Prostate gland (tissue), 2 donors: ENCODE data around the gene EGLN1. TPM values are rescaled to one million over a fixed set of nuclear protein-coding genes. Genes with fewer than 3 reads are reported as not detected.

Source experiments
- DNase-seq: peaks from one replicate; pipeline ENCODE4 v3.0.0-alpha.2; 2019; ENCODE audit warnings: low spot score
- H3K27ac ChIP-seq, 2 donors: fragments of 200-600 bp; sonication (generic); 2 replicates each; pipeline ENCODE4 v1.5.1; 2017 to 2019
- H3K27me3 ChIP-seq: fragments of 200-600 bp; sonication (generic); replicated peaks from 2 replicates; pipeline ENCODE4 v1.5.1; 2019; ENCODE audit not compliant: insufficient read depth
- H3K36me3 ChIP-seq, 2 donors: fragments of 200-600 bp; sonication (generic); 1 replicate in 1 of 2; 2 replicates in 1 of 2; pipeline versions ENCODE4 v1.5.1 to v1.8.1; 2017 to 2019
- H3K4me1 ChIP-seq: fragments of 200-600 bp; sonication (generic); replicated peaks from 2 replicates; pipeline ENCODE4 v1.5.1; 2019
- H3K4me3 ChIP-seq, 2 donors: fragments of 200-600 bp; sonication (generic); 2 replicates each; pipeline ENCODE4 v1.5.1; 2017 to 2019
- H3K9me3 ChIP-seq: fragments of 200-600 bp; sonication (generic); 2 replicates; pipeline ENCODE4 v1.5.1; 2017
- POLR2A ChIP-seq: fragments of 450-650 bp; IDR thresholded peaks from one replicate; pipeline ENCODE4 v1.6.1; 2016; ENCODE audit warnings: antibody characterized with exemption, mild to moderate bottlenecking
- POLR2AphosphoS5 ChIP-seq: sonication (generic); formaldehyde crosslinking; IDR thresholded peaks from one replicate; pipeline ENCODE4 v1.6.1; 2017; ENCODE audit warnings: antibody characterized with exemption
- WGBS: methylation state at CpG from one replicate; pipeline ENCODE4 v1.1.5; 2018; 5-methylcytosine and 5-hydroxymethylcytosine counted together
- intact Hi-C: fragments of 100-400 bp; cut with DNase I; formaldehyde crosslinking; loops from one replicate; pipeline ENCODE4 v1.14.2; 2022
- total RNA-seq, 2 donors: library from RNA; depleted of rRNA; stranded (reverse); fragments of >200 nt; gene quantifications; one replicate each; pipeline ENCODE4 v1.1.0, GENCODE V29; 2016
- TF ChIP-seq, protein P1 (sequence below), 4 experiments: fragments of 200-600 bp in 2 of 4; fragments of 450-650 bp in 2 of 4; sonication (generic) in 2 of 4; IDR thresholded peaks; 1 replicate in 3 of 4; 2 replicates in 1 of 4; pipeline ENCODE4 v1.5.1; 2016 to 2019; ENCODE audit warnings: antibody characterized with exemption in 4 of 4, mild to moderate bottlenecking in 2 of 4, moderate library complexity in 2 of 4

The EGLN1 gene
- total RNA-seq, 2 donors from 2014 or later, result 32.2 to 61.5 TPM

- H3K36me3 ChIP-seq, result no peaks in the 10 kb centered on the region
- no peaks in the 10 kb centered on the region for H3K9me3 ChIP-seq
- TF ChIP-seq POLR2AphosphoS5 (no peak), POLR2A (no peak)
- TF ChIP-seq, protein P1, sequence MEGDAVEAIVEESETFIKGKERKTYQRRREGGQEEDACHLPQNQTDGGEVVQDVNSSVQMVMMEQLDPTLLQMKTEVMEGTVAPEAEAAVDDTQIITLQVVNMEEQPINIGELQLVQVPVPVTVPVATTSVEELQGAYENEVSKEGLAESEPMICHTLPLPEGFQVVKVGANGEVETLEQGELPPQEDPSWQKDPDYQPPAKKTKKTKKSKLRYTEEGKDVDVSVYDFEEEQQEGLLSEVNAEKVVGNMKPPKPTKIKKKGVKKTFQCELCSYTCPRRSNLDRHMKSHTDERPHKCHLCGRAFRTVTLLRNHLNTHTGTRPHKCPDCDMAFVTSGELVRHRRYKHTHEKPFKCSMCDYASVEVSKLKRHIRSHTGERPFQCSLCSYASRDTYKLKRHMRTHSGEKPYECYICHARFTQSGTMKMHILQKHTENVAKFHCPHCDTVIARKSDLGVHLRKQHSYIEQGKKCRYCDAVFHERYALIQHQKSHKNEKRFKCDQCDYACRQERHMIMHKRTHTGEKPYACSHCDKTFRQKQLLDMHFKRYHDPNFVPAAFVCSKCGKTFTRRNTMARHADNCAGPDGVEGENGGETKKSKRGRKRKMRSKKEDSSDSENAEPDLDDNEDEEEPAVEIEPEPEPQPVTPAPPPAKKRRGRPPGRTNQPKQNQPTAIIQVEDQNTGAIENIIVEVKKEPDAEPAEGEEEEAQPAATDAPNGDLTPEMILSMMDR (IDR thresholded peaks at IDR 0.05), result no peak
- no peaks in the 10 kb centered on the region for H3K27me3 ChIP-seq
- DNase-seq, result no peak
- intact Hi-C loops, result no loop called here
- H3K4me1 ChIP-seq, result no peaks in the 10 kb centered on the region
- H3K27ac ChIP-seq, result no peak overlapping the region
- no peak overlapping the region for H3K4me3 ChIP-seq
These were observed 35.6 kb downstream of the EGLN1 start for GRCh38 chr1:231386466-231386865.

GRCh38 chr1:231385416-231385748 lies 36.7 kb downstream of the EGLN1 start:
- no peak for TF ChIP-seq POLR2AphosphoS5
- TF ChIP-seq, protein P1 (IDR thresholded peaks at IDR 0.05), result no peak
- TF ChIP-seq POLR2A, result no peak
- Histone ChIP-seq H3K27me3 (no peaks in the 10 kb centered on the region), H3K27ac (no peak overlapping the region), H3K36me3 (no peaks in the 10 kb centered on the region), H3K4me3 (no peak overlapping the region), H3K9me3 (no peaks in the 10 kb centered on the region), H3K4me1 (no peaks in the 10 kb centered on the region)
- 74% methylated on average over 2 of the region's 2 CpGs for WGBS
- intact Hi-C loops, result no loop called here
- no peak for DNase-seq

GRCh38 chr1:231384696-231385415 lies 37.2 kb downstream of the EGLN1 start:
- 97% methylated on average over 6 of the region's 6 CpGs for WGBS
- Histone ChIP-seq H3K9me3 (no peaks in the 10 kb centered on the region), H3K4me3 (no peak overlapping the region), H3K27me3 (no peaks in the 10 kb centered on the region), H3K4me1 (no peaks in the 10 kb centered on the region), H3K27ac (no peak overlapping the region), H3K36me3 (no peaks in the 10 kb centered on the region)
- DNase-seq, result no peak
- intact Hi-C loops, result loop anchor here (5.0 kb wide), 1 partner anchor 37 kb away; the partner anchor contains the start of gene EGLN1
- TF ChIP-seq, protein P1 (IDR thresholded peaks at IDR 0.05), result no peak
- no peak for TF ChIP-seq POLR2AphosphoS5
- TF ChIP-seq POLR2A, result no peak

DNA sequence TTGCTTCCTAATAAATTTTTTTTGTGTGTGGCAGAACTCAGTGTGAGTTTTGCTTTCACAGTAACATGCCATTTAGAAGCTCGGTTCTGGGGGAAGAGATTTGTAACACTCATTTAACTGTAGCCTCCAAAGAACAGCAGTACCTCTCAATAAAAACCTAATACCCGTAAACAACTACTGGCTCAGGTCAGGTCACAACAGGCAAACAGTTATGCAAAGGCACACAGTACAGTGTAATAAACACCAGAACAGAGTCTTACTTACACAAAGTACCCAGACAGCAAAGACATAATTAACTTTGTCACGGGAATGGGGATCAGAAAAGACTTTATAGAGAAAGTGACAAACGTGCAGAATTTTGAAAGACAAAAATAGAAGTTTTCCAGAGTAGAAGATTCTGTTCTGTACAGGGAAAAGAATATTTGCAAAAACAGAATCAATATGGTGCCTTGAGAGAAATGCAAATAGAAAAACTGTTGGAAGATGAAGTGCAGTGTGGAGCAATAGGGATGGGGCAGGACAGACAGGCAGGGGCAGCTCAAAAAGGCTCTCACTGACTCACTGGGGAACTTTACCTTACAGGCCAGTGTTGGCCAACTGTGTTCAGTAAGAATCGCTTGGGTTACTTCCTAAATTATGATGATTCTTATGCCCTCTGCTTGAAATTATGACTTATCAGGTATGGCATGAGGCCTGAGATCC lies 38.8 kb downstream of the EGLN1 start:
- DNase-seq, result no peak
- H3K4me1 ChIP-seq, result no peaks in the 10 kb centered on the region
- intact Hi-C loops, result loop anchor here (5.0 kb wide), 1 partner anchor 39 kb away; the partner anchor contains the start of gene EGLN1
- no peaks in the 10 kb centered on the region for H3K36me3 ChIP-seq
- H3K27ac ChIP-seq, result no peak overlapping the region
- TF ChIP-seq, protein P1 (IDR thresholded peaks at IDR 0.05), result no peak
- TF ChIP-seq POLR2AphosphoS5 (no peak), POLR2A (no peak)
- H3K4me3 ChIP-seq, result no peak overlapping the region
- no peaks in the 10 kb centered on the region for H3K27me3 ChIP-seq
- H3K9me3 ChIP-seq, result no peaks in the 10 kb centered on the region
- 27% methylated on average over 5 of the region's 5 CpGs for WGBS

GRCh38 chr1:231382426-231382825 lies 39.7 kb downstream of the EGLN1 start:
- Histone ChIP-seq H3K27me3 (no peaks in the 10 kb centered on the region), H3K4me3 (no peak overlapping the region), H3K4me1 (no peaks in the 10 kb centered on the region), H3K36me3 (no peaks in the 10 kb centered on the region), H3K27ac (no peak overlapping the region), H3K9me3 (no peaks in the 10 kb centered on the region)
- WGBS, result 91% methylated on average over 3 of the region's 3 CpGs
- intact Hi-C loops, result loop anchor here (5.0 kb wide), 1 partner anchor 40 kb away; the partner anchor contains the start of gene EGLN1
- no peak for DNase-seq
- no peak for TF ChIP-seq POLR2AphosphoS5
- no peak for TF ChIP-seq POLR2A
- TF ChIP-seq, protein P1 (IDR thresholded peaks at IDR 0.05), result no peak
